PC-9 (cell line): ENCODE results near the gene CCDC107. TPM values are rescaled to one million over a fixed set of nuclear protein-coding genes. Genes with fewer than 3 reads are reported as not detected.

ENCODE experiments used
- BruUV-seq: library from RNA; stranded (reverse); fragments of 400-500 nt; replicated peaks from 2 replicates; lab custom pipeline; 2021; lab: Mats Ljungman, UMichigan
- CTCF ChIA-PET: fragments of 300-600 bp; sonication (Branson Sonifier 250); formaldehyde crosslinking; loops from one replicate; lab custom pipeline; 2022; ENCODE audit warnings: antibody characterized with exemption; lab: Charles Lee
- POLR2A ChIA-PET: fragments of 300-600 bp; sonication (Branson Sonifier 250); formaldehyde crosslinking; loops from one replicate; lab custom pipeline; 2022; ENCODE audit warnings: antibody characterized with exemption; ENCODE audit not compliant: unreplicated experiment; lab: Charles Lee
- DNase-seq, 2 experiments: peaks; one replicate each; pipeline versions ENCODE4 v3.0.0 to v3.0.0-alpha.2; 2015 to 2022; ENCODE audit warnings: mixed read lengths in 1 of 2
- H2AFZ ChIP-seq: fragments of 200-600 bp; sonication (generic); 2 replicates; pipeline ENCODE4 v1.8.1; 2017; ENCODE audit warnings: antibody characterized with exemption
- H3F3A ChIP-seq: fragments of 200-600 bp; sonication (generic); 2 replicates; pipeline ENCODE4 v1.8.1; 2017; ENCODE audit warnings: antibody characterized with exemption, mild to moderate bottlenecking, low read depth; ENCODE audit not compliant: insufficient read depth
- H3K27ac ChIP-seq: fragments of 200-600 bp; sonication (generic); 2 replicates; pipeline ENCODE4 v1.6.1; 2016; ENCODE audit warnings: mixed run types
- H3K27me3 ChIP-seq: fragments of 200-600 bp; sonication (generic); 2 replicates; pipeline ENCODE4 v1.6.1; 2016; ENCODE audit warnings: low read depth, mixed run types; ENCODE audit not compliant: insufficient read depth
- H3K36me3 ChIP-seq: fragments of 200-600 bp; sonication (generic); 2 replicates; pipeline ENCODE4 v1.6.1; 2016; ENCODE audit warnings: low read depth, mixed run types
- H3K4me1 ChIP-seq: fragments of 200-600 bp; sonication (generic); replicated peaks from 2 replicates; pipeline ENCODE4 v1.6.1; 2016; ENCODE audit warnings: mixed run types; ENCODE audit not compliant: insufficient read depth
- H3K4me2 ChIP-seq: fragments of 200-600 bp; sonication (generic); 2 replicates; pipeline ENCODE4 v1.6.1; 2017; ENCODE audit warnings: mixed run types
- H3K4me3 ChIP-seq: fragments of 200-600 bp; sonication (generic); 2 replicates; pipeline ENCODE4 v1.6.1; 2016; ENCODE audit warnings: mixed run types
- H3K79me2 ChIP-seq: fragments of 200-600 bp; sonication (generic); 2 replicates; pipeline ENCODE4 v1.6.1; 2017; ENCODE audit warnings: low read depth, mixed run types
- H3K9me2 ChIP-seq: fragments of 200-600 bp; sonication (generic); 2 replicates; pipeline ENCODE4 v1.8.1; 2017; ENCODE audit warnings: mild to moderate bottlenecking; ENCODE audit not compliant: insufficient read depth
- H3K9me3 ChIP-seq: fragments of 200-600 bp; sonication (generic); 2 replicates; pipeline ENCODE4 v1.8.1; 2016; ENCODE audit warnings: low read depth; ENCODE audit not compliant: insufficient read depth
- H4K20me1 ChIP-seq: fragments of 200-600 bp; sonication (generic); 2 replicates; pipeline ENCODE4 v1.8.1; 2017; ENCODE audit not compliant: insufficient read depth
- CTCF ChIP-seq: fragments of 200-600 bp; sonication (generic); conservative IDR thresholded peaks from 2 replicates; pipeline ENCODE4 v1.6.1; 2017; ENCODE audit warnings: mixed run types, antibody characterized with exemption, mild to moderate bottlenecking, moderate library complexity
- EZH2 ChIP-seq: fragments of 200-600 bp; sonication (generic); IDR thresholded peaks from 2 replicates; pipeline ENCODE4 v1.8.0; 2017; ENCODE audit warnings: antibody characterized with exemption, low read depth
- intact Hi-C: fragments of 100-400 bp; cut with micrococcal nuclease; formaldehyde crosslinking; loops from one replicate; pipeline ENCODE4 v1.10.0; 2022; ENCODE audit not compliant: unreplicated experiment
- total RNA-seq: library from RNA; stranded (reverse); gene quantifications from 2 replicates; pipeline ENCODE4 v1.2.3, GENCODE V29; 2021

Gene CCDC107
- total RNA-seq, 1 experiment from 2014 or later = 6.9 TPM

GRCh38 chr9:35627575-35627974, 30.5 kb upstream of the CCDC107 start:
- Histone ChIP-seq H3K36me3 (no peaks in the 10 kb centered on the region), H3K27ac (no peak overlapping the region), H3K9me2 (no peaks in the 10 kb centered on the region), H3K4me3 (no peak overlapping the region), H3F3A (no peaks in the 10 kb centered on the region), H3K27me3 (no peaks in the 10 kb centered on the region), H3K4me1 (no peaks in the 10 kb centered on the region), H3K79me2 (no peaks in the 10 kb centered on the region), H4K20me1 (no peaks in the 10 kb centered on the region), H3K4me2 (no peak overlapping the region), H3K9me3 (no peaks in the 10 kb centered on the region), H2AFZ (no peak overlapping the region)
- ChIA-PET CTCF (no interaction called here), POLR2A (interaction anchor here (0.6 kb wide), 1 partner anchor 121 kb away, joined by 4 read pairs; the partner anchor contains the start of genes GBA2 and RGP1)
- no peak for DNase-seq
- intact Hi-C loops = no loop called here
- TF ChIP-seq EZH2 = no peak
- no peak for TF ChIP-seq CTCF
- BruUV-seq = no TSS peak

- DNase-seq = no peak
- H3K4me3 ChIP-seq = no peak overlapping the region
Measured at GRCh38 chr9:35628389-35628991, 29.6 kb upstream of the CCDC107 start.

GRCh38 chr9:35629597-35629996, 28.5 kb upstream of the CCDC107 start:
- Histone ChIP-seq H2AFZ (no peak overlapping the region), H4K20me1 (no peaks in the 10 kb centered on the region), H3K36me3 (no peaks in the 10 kb centered on the region), H3K79me2 (no peaks in the 10 kb centered on the region), H3K27me3 (no peaks in the 10 kb centered on the region), H3K9me3 (no peaks in the 10 kb centered on the region), H3K4me2 (no peak overlapping the region), H3K4me1 (no peaks in the 10 kb centered on the region), H3K27ac (no peak overlapping the region), H3K9me2 (no peaks in the 10 kb centered on the region), H3K4me3 (no peak overlapping the region), H3F3A (no peaks in the 10 kb centered on the region)
- DNase-seq = no peak
- no TSS peak for BruUV-seq
- intact Hi-C loops = no loop called here
- ChIA-PET CTCF (no interaction called here), POLR2A (no interaction called here)
- TF ChIP-seq EZH2 (no peak), CTCF (no peak)

More at GRCh38 chr9:35628389-35628991, 29.6 kb upstream of the CCDC107 start:
- Histone ChIP-seq H3K27ac (no peak overlapping the region), H3K4me2 (no peak overlapping the region), H3K4me1 (no peaks in the 10 kb centered on the region), H3K9me3 (no peaks in the 10 kb centered on the region), H3K36me3 (no peaks in the 10 kb centered on the region), H4K20me1 (no peaks in the 10 kb centered on the region), H3K27me3 (no peaks in the 10 kb centered on the region), H3K9me2 (no peaks in the 10 kb centered on the region), H3F3A (no peaks in the 10 kb centered on the region), H2AFZ (no peak overlapping the region), H3K79me2 (no peaks in the 10 kb centered on the region)
- CTCF ChIA-PET = no interaction called here
- BruUV-seq = no TSS peak
- intact Hi-C loops = no loop called here
- POLR2A ChIA-PET = interaction anchor here (0.6 to 0.7 kb wide), 2 partner anchors 100 to 286 kb away, joined by 3 to 4 read pairs; no protein-coding TSS in a partner anchor
- no peak for TF ChIP-seq CTCF
- no peak for TF ChIP-seq EZH2
